Measurements from ENCODE around the gene ZNF853. TPM values are rescaled to one million over a fixed set of nuclear protein-coding genes. Genes with fewer than 3 reads are reported as not detected.

The ZNF853 gene
- total and polyA plus RNA-seq, 12 donors, result 1.2 to 15.3 (median 4.7) TPM

DNA sequence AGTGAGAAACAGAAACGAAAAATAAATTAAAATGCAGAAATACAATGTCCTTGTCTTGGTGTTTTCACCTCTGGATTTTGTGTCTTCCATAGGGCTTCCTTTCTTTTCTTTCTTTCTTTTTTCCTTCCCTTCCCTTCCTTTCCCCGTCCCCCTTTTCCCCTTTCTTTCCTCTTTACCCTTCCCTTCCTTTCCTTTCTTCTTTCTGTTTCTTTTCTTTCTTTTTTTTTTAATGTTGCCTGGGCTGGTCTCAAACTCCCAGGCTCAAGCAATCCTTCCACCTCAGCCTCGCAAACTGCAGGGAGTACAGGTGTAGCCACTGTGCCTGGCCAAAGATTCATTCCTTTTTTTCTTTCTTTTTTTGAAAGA is 8.8 kb downstream of the ZNF853 start:
- no peak overlapping the region for H3K4me3 ChIP-seq
- no peaks in the 10 kb centered on the region for H3K9me3 ChIP-seq (replicated peaks in 1 of 3)
- no peaks in the 10 kb centered on the region for H3K27me3 ChIP-seq
- intact Hi-C loops (cut with DNase I), result no loop called here
- no peak overlapping the region for H3K27ac ChIP-seq
- TF ChIP-seq, protein P1, sequence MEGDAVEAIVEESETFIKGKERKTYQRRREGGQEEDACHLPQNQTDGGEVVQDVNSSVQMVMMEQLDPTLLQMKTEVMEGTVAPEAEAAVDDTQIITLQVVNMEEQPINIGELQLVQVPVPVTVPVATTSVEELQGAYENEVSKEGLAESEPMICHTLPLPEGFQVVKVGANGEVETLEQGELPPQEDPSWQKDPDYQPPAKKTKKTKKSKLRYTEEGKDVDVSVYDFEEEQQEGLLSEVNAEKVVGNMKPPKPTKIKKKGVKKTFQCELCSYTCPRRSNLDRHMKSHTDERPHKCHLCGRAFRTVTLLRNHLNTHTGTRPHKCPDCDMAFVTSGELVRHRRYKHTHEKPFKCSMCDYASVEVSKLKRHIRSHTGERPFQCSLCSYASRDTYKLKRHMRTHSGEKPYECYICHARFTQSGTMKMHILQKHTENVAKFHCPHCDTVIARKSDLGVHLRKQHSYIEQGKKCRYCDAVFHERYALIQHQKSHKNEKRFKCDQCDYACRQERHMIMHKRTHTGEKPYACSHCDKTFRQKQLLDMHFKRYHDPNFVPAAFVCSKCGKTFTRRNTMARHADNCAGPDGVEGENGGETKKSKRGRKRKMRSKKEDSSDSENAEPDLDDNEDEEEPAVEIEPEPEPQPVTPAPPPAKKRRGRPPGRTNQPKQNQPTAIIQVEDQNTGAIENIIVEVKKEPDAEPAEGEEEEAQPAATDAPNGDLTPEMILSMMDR (IDR thresholded peaks at IDR 0.05), result no peak
- TF ChIP-seq POLR2A (IDR thresholded peaks at IDR 0.05), result no peak
- no peak for DNase-seq
- H3K4me1 ChIP-seq (replicated peaks in 1 of 2), result no peaks in the 10 kb centered on the region
- H3K36me3 ChIP-seq (replicated peaks in 1 of 2), result peaks cover 0 to 8% of the 10 kb centered on the region in 2 donors
- WGBS, 4 donors, result 68 to 85% (median 78%) methylated on average over 3 of the region's 3 CpGs

DNA sequence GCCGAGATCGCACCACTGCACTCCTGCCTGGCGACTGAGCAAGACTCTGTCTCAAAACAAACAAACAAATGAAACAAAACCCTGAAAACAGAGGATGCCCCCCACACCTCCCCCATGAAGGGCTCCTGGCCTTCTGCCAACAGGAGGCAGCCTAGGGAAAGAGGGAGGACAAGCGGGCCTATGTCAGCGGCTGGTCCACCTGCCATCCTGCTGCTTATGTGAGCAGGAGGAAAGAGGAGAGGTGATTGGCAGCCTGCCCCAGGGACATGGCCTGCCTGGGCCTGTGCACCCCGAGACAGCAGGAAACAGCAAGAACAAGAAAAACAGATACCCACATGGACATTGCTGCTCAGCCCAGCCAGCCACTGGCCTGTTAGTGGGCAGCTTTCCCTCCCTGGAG is 12.6 kb downstream of the ZNF853 start:
- no peak overlapping the region for H3K27ac ChIP-seq
- no peak overlapping the region for H3K4me3 ChIP-seq
- TF ChIP-seq POLR2A (IDR thresholded peaks at IDR 0.05), result no peak
- TF ChIP-seq, protein P1 (IDR thresholded peaks at IDR 0.05), result no peak
- no peaks in the 10 kb centered on the region for H3K36me3 ChIP-seq (replicated peaks in 1 of 2)
- DNase-seq, result no peak
- no peaks in the 10 kb centered on the region for H3K4me1 ChIP-seq (replicated peaks in 1 of 2)
- intact Hi-C loops (cut with DNase I), result no loop called here
- no peaks in the 10 kb centered on the region for H3K9me3 ChIP-seq (replicated peaks in 1 of 3)
- WGBS, 4 donors, result 74 to 87% (median 81%) methylated on average over 6 of the region's 6 CpGs
- no peaks in the 10 kb centered on the region for H3K27me3 ChIP-seq

DNA sequence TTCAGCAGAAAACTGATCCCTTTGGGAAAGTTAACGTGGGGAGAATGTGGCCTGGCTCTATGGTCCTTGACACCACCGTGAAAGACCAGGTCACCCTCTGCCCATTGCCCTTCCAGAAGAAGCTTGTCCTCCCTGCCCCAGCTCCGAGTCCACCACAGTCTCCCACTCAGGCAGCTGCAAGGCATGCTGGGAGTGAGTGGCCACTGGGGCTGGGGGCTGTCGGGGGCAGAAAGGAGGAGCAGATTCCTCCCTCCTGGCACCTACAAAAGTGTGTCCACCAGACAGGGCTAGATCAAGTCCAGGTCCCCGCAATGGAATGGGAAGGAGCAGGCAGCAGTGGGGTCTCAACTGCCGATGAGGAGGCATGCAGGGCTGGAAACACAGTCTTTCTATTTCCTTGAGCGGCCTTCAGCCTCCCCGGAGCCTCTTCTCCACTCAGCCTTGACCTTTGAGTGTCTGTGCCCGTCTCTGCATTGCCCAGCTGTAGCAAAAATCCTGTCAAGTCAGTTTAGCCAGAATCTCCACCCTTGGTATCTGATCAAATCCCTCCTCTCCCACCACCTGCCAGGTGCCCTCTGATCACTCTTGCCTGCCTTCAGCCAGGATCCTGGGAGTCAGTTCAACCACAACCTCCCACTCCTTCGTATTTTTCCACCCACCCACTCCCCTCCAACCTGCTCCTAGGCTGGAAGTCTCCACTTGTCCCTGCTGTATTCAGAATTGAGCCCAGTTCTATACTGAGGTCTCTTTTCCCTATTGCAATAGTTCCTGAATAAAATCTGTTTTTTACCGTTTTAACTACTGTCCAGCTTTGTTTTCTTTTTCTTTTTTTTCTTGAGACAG is 14.8 kb downstream of the ZNF853 start:
- WGBS, 4 donors, result 49 to 51% (median 51%) methylated on average over 9 to 11 of the region's 11 CpGs
- intact Hi-C loops (cut with DNase I), result no loop called here

DNA sequence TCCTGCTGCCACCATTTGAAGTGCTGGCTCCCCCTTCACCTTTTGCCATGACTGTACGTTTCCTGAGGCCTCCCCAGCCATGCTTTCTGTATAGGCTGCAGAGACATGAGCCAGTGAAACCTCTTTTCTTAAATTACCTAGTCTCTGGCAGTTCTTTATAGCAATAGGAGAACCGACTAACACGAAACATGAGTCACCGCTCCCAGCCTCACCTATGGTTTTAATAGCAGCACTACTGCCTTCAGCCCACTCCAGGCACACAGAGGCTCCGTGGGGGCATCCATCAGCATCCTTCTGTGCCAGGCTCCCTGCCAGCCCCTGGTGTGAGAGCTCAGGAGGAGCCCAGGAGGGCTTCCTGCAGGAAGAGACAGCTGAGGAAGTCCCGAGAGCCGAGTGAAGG is 16.2 kb downstream of the ZNF853 start:
- Histone ChIP-seq H3K4me1 (replicated peaks in 1 of 2) (peaks cover 0 to 4% of the 10 kb centered on the region in 2 donors), H3K27me3 (no peaks in the 10 kb centered on the region), H3K4me3 (no peak overlapping the region), H3K27ac (no peak overlapping the region), H3K36me3 (replicated peaks in 1 of 2) (no peaks in the 10 kb centered on the region), H3K9me3 (replicated peaks in 1 of 3) (no peaks in the 10 kb centered on the region)
- intact Hi-C loops (cut with DNase I), result no loop called here
- DNase-seq, result no peak
- 73 to 86% (median 79%) methylated on average over 7 of the region's 7 CpGs for WGBS, 4 donors
- TF ChIP-seq, protein P1 (IDR thresholded peaks at IDR 0.05), result no peak
- no peak for TF ChIP-seq POLR2A (IDR thresholded peaks at IDR 0.05)

More for the DNA sequence above, 14.8 kb downstream of the ZNF853 start:
- Histone ChIP-seq H3K27me3 (no peaks in the 10 kb centered on the region), H3K36me3 (replicated peaks in 1 of 2) (no peaks in the 10 kb centered on the region), H3K4me1 (replicated peaks in 1 of 2) (no peaks in the 10 kb centered on the region), H3K9me3 (replicated peaks in 1 of 3) (no peaks in the 10 kb centered on the region), H3K4me3 (no peak overlapping the region), H3K27ac (no peak overlapping the region)
- no peak for DNase-seq
- TF ChIP-seq, protein P1 (IDR thresholded peaks at IDR 0.05), result no peak
- TF ChIP-seq POLR2A (IDR thresholded peaks at IDR 0.05), result no peak
